Measurements from ENCODE around the gene RPN1. TPM values are rescaled to one million over a fixed set of nuclear protein-coding genes. Genes with fewer than 3 reads are reported as not detected.
"Not testable (repeated sequence)": the region's sequence is repeated elsewhere in the genome, so short reads cannot be mapped to it uniquely, and the experiment has no call there.

RPN1 gene
- total RNA-seq, 4 donors from 2014 or later = 87.5 to 185 (median 152) TPM

DNA sequence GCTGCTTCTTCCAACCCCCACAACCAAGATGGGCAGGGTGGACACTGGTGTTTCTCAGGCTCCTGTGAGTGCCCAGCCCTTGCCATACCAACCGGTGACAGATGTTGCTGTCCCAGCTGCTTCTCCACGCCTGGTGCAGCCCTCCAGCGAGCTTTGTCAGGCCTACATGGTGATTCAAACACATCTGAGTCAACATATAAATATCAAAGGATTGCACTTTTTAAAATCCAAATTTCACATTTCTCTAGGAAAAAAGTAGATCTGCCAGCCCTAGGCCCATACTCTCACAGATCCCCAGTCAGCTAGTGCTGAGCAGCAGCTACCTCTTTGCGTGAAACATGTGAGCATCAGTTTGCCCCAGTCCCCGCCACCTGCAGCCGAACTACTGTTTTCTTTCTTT lies 52.7 kb downstream of the RPN1 start:
- Histone ChIP-seq H3K36me3 (no peaks in the 10 kb centered on the region), H3K27me3 (no peaks in the 10 kb centered on the region), H3K9me3 (no peaks in the 10 kb centered on the region), H3K4me3 (no peak overlapping the region), H3K4me1 (no peaks in the 10 kb centered on the region), H3K27ac (no peak overlapping the region)
- TF ChIP-seq, protein P1, sequence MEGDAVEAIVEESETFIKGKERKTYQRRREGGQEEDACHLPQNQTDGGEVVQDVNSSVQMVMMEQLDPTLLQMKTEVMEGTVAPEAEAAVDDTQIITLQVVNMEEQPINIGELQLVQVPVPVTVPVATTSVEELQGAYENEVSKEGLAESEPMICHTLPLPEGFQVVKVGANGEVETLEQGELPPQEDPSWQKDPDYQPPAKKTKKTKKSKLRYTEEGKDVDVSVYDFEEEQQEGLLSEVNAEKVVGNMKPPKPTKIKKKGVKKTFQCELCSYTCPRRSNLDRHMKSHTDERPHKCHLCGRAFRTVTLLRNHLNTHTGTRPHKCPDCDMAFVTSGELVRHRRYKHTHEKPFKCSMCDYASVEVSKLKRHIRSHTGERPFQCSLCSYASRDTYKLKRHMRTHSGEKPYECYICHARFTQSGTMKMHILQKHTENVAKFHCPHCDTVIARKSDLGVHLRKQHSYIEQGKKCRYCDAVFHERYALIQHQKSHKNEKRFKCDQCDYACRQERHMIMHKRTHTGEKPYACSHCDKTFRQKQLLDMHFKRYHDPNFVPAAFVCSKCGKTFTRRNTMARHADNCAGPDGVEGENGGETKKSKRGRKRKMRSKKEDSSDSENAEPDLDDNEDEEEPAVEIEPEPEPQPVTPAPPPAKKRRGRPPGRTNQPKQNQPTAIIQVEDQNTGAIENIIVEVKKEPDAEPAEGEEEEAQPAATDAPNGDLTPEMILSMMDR (IDR thresholded peaks at IDR 0.05) = no peak
- TF ChIP-seq POLR2A (IDR thresholded peaks at IDR 0.05) = no peak
- DNase-seq = no peak

DNA sequence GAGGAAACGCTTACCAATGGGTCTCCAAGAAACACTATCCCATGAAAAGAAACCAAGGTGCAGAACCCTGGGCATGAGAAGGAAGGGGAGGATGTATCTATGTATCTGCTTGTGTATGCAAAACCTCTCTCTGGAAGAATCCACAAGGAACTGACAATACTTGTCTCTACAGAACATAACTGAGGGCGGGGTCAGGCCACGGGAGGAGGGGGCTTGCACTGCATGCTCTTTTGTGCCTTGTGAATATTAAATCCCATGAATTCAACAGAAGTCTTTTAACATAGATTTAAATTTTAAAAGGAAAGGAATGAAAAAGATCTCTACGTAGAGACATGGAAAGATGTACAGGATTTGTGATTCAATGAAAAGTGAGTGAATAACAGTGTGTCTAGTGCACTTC lies 57.8 kb downstream of the RPN1 start:
- Histone ChIP-seq H3K4me1 (no peaks in the 10 kb centered on the region), H3K4me3 (no peak overlapping the region), H3K9me3 (no peaks in the 10 kb centered on the region), H3K27me3 (no peaks in the 10 kb centered on the region), H3K36me3 (no peaks in the 10 kb centered on the region), H3K27ac (no peak overlapping the region)
- TF ChIP-seq, protein P1 (IDR thresholded peaks at IDR 0.05) = no peak
- no peak for TF ChIP-seq POLR2A (IDR thresholded peaks at IDR 0.05)
- DNase-seq = no peak

DNA sequence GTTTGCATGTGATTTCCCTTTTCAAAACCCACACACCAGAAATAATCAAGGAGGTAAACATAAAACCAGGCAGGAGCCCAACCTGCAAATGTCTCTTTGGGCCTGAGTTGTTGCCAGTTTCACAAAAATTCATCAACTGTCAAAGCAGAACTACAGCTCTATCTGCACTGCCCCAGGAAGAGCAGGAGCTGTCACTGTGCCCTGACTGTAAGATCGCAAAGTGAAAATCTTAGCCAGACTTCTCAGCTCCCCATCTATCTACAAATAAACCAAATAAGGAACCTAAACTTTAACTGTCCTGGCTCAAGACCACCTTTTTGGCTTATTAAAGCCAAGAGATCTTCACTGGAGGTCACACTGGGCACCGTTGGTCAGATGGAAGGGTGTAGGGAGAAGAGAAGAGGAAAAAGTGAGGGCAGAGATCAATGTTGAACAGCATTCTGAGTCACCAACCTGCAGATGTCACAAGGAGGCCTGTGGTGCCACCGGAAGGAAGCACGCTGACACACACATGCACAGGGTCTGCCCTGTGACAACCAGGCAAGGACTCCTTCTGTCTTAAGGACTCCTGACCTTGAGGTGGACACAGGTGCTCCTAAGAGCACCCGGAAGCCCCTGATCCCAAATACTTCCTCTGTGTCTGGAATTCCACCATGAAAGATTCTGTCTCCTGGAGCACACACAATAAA lies 58.7 kb downstream of the RPN1 start:
- Histone ChIP-seq H3K4me3 (no peak overlapping the region), H3K4me1 (no peaks in the 10 kb centered on the region), H3K27ac (no peak overlapping the region), H3K9me3 (no peaks in the 10 kb centered on the region), H3K36me3 (no peaks in the 10 kb centered on the region), H3K27me3 (no peaks in the 10 kb centered on the region)
- DNase-seq = no peak
- TF ChIP-seq, protein P1 (IDR thresholded peaks at IDR 0.05) = no peak
- no peak for TF ChIP-seq POLR2A (IDR thresholded peaks at IDR 0.05)

DNA sequence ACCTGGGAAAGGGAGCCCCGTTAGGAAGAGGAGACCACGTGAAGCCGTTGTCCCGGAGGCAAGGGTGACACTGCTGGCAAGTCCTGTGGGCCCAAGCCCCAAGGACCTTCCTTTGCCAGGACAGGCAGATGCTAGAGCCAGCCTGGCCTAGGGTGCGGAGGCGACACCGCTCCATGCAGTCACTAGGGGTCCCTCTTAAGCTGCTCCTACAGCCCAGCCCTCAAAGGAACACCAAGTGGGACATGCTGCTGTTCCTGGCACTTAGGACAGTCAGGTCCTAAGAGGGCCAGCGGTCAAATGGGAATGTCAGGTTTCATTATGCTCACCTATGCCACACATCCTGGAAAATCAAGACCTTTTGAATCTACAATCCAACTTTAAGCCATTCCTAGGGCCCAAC lies 59.7 kb downstream of the RPN1 start:
- TF ChIP-seq, protein P1 (IDR thresholded peaks at IDR 0.05) = no peak
- no peak for TF ChIP-seq POLR2A (IDR thresholded peaks at IDR 0.05)
- Histone ChIP-seq H3K4me3 (no peak overlapping the region), H3K9me3 (no peaks in the 10 kb centered on the region), H3K27ac (no peak overlapping the region), H3K27me3 (no peaks in the 10 kb centered on the region), H3K4me1 (no peaks in the 10 kb centered on the region), H3K36me3 (no peaks in the 10 kb centered on the region)
- DNase-seq = no peak

DNA sequence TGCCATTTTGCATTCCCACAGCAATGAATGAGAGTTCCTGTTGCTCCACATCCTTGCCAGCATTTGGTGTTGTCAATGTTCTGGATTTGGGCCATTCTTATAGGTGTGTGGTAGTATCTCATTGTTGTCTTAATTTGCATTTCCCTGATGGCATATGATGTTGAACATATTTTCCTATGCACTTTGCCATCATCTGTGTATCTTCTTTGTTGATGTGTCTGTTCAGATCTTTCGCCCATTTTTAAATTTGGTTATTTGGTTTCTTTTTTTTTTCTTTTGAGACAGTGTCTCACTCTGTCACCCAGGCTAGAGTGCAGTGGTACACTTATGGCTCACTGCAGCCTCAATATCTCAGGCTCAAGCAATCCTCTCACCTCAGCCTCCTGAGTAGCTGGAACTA lies 60.6 kb downstream of the RPN1 start:
- not testable (repeated sequence) for H3K36me3 ChIP-seq, H3K4me3 ChIP-seq, H3K4me1 ChIP-seq, DNase-seq, H3K27me3 ChIP-seq, H3K9me3 ChIP-seq, H3K27ac ChIP-seq

DNA sequence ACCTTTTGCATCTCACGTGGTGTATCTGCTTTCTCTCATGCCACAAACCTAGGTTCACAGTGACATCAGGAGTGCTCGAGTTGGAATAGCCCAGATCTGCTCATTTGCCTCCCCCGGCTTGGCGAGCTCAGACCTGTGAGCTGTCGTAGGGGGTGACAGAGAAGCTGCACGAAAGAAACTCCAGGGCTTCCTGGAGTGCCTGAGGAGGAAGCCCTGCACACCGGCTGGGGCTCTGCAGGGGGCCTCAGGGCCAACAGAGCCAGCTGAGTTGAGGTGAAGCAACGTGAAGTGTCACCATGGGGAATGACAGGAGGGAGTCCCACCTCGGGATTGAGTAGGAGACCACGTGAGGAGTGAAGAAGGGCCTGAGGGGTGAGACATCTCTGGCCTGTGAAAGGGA lies 62.5 kb downstream of the RPN1 start:
- no peak overlapping the region for H3K27ac ChIP-seq
- no peak for TF ChIP-seq POLR2A (IDR thresholded peaks at IDR 0.05)
- TF ChIP-seq, protein P1 (IDR thresholded peaks at IDR 0.05) = no peak
- no peaks in the 10 kb centered on the region for H3K9me3 ChIP-seq

More for the DNA sequence above, 62.5 kb downstream of the RPN1 start:
- Histone ChIP-seq H3K4me3 (no peak overlapping the region), H3K27me3 (no peaks in the 10 kb centered on the region), H3K36me3 (no peaks in the 10 kb centered on the region), H3K4me1 (no peaks in the 10 kb centered on the region)
- DNase-seq = no peak
